HG03064 (cell line): Measurements from ENCODE around the gene CHST5.

Experiments used
- ATAC-seq: cut with Tn5 transposase; IDR thresholded peaks from one replicate; pipeline ENCODE4 v1.9.1; 2021; ENCODE audit warnings: low read depth; ENCODE audit not compliant: unreplicated experiment

CHST5 gene

GRCh38 chr16:75481475-75481874, 54.4 kb downstream of the CHST5 start:
- no peak for ATAC-seq

- no peak for ATAC-seq
Observed at GRCh38 chr16:75479421-75479990, 56.4 kb downstream of the CHST5 start.
